K562 (cell line): ENCODE measurements around the gene CABP5. TPM values are rescaled to one million over a fixed set of nuclear protein-coding genes. Genes with fewer than 3 reads are reported as not detected.

Experiments
- ATAC-seq: fragments of 200-7000 bp; cut with Tn5 transposase; 3 replicates; pipeline ENCODE4 v1.9.1; 2020; ENCODE audit warnings: moderate library complexity
- BruUV-seq: library from RNA; stranded (reverse); fragments of 400-500 nt; replicated peaks from 2 replicates; lab custom pipeline; 2021; lab: Mats Ljungman, UMichigan
- CTCF ChIA-PET: fragments of 300-600 bp; formaldehyde crosslinking; extraction: SDS; loops from one replicate; lab custom pipeline; 2021; ENCODE audit warnings: low intra/inter-chr PET ratio; lab: Yijun Ruan, JAX
- POLR2A ChIA-PET: fragments of 300-600, 350-650 bp; sonication (Branson Sonifier 250); formaldehyde crosslinking; extraction: SDS; loops from one replicate; lab custom pipeline; 2021; ENCODE audit warnings: antibody characterized with exemption, inconsistent platforms; lab: Yijun Ruan, JAX
- DNase-seq, 4 experiments: peaks; one replicate each; pipeline versions ENCODE4 v3.0.0 to v3.0.0-alpha.2; 2011 to 2018; ENCODE audit warnings: low spot score in 3 of 4, mixed read lengths in 3 of 4; ENCODE audit errors: extremely low read depth in 1 of 4
- FAIRE-seq: peaks from 2 replicates; lab custom pipeline; 2011; peaks lifted over from hg19 to GRCh38; lab: Jason Lieb, UNC
- H2AFZ ChIP-seq: 2 replicates; pipeline ENCODE4 v1.6.0; 2011; ENCODE audit warnings: low read depth, low read length, control low read depth, inconsistent platforms
- H3K27ac ChIP-seq: fragments of 200-600 bp; 3 replicates; pipeline ENCODE4 v1.8.0; 2011; ENCODE audit warnings: low read depth, mild to moderate bottlenecking, control low read depth, inconsistent platforms, low read length, moderate library complexity, mixed read lengths; ENCODE audit errors: extremely low read depth
- H3K27me3 ChIP-seq, 2 experiments: fragments of 300-600 bp in 1 of 2; 2 replicates in 1 of 2; 3 replicates in 1 of 2; pipeline versions ENCODE4 v1.6.0 to v1.8.0; 2011; ENCODE audit warnings: inconsistent platforms in 2 of 2, low read length in 2 of 2, mild to moderate bottlenecking in 1 of 2, mixed read lengths in 1 of 2, moderate library complexity in 1 of 2; ENCODE audit not compliant: control insufficient read depth in 2 of 2, insufficient read depth in 2 of 2
- H3K36me3 ChIP-seq: fragments of 300-600 bp; 3 replicates; pipeline ENCODE4 v1.8.0; 2011; ENCODE audit warnings: mild to moderate bottlenecking, low read length, inconsistent platforms; ENCODE audit not compliant: control insufficient read depth, insufficient read depth
- H3K4me1 ChIP-seq, 2 experiments: fragments of 200-600 bp in 1 of 2; replicated peaks in 1 of 2; 2 replicates in 1 of 2; 3 replicates in 1 of 2; pipeline versions ENCODE4 v1.5.1 to v1.8.0; 2011; ENCODE audit warnings: inconsistent platforms in 2 of 2, low read length in 2 of 2, mild to moderate bottlenecking in 1 of 2, mixed read lengths in 1 of 2, moderate library complexity in 1 of 2; ENCODE audit not compliant: control insufficient read depth in 2 of 2, insufficient read depth in 2 of 2
- H3K4me2 ChIP-seq: 2 replicates; pipeline ENCODE4 v1.6.1; 2011; ENCODE audit warnings: low read length, control low read depth, inconsistent platforms, mixed read lengths; ENCODE audit not compliant: insufficient read depth
- H3K4me3 ChIP-seq: fragments of 200-600 bp; sonication (generic), shearing (Covaris generic); 2 replicates; pipeline ENCODE4 v1.5.1; 2016; ENCODE audit warnings: control low read depth, inconsistent platforms
- H3K79me2 ChIP-seq: fragments of 200-600 bp; 3 replicates; pipeline ENCODE4 v1.8.0; 2011; ENCODE audit warnings: low read length, inconsistent platforms; ENCODE audit not compliant: control insufficient read depth, insufficient read depth
- H3K9ac ChIP-seq, 2 experiments: 2 replicates each; pipeline versions ENCODE4 v1.6.0 to v1.6.1; 2011; ENCODE audit warnings: low read depth in 2 of 2, low read length in 2 of 2, control low read depth in 1 of 2, inconsistent platforms in 1 of 2, mild to moderate bottlenecking in 1 of 2, mixed read lengths in 1 of 2; ENCODE audit not compliant: insufficient read depth in 1 of 2
- H3K9me1 ChIP-seq: one replicate; pipeline ENCODE4 v1.6.0; 2011; ENCODE audit warnings: inconsistent platforms, mild to moderate bottlenecking, low read length, moderate library complexity; ENCODE audit not compliant: control insufficient read depth, insufficient read depth
- H3K9me3 ChIP-seq: replicated peaks from 2 replicates; pipeline ENCODE4 v1.5.1; 2011; ENCODE audit warnings: low read depth, low read length, inconsistent platforms; ENCODE audit not compliant: control insufficient read depth, insufficient read depth
- H4K20me1 ChIP-seq: replicated peaks from 2 replicates; pipeline ENCODE4 v1.6.1; 2011; ENCODE audit warnings: low read length, inconsistent platforms, mixed read lengths; ENCODE audit not compliant: control insufficient read depth, insufficient read depth
- C11orf30 ChIP-seq: fragments of 450-650 bp; IDR thresholded peaks from 2 replicates; pipeline ENCODE4 v1.6.1; 2016; ENCODE audit warnings: low read depth, mild to moderate bottlenecking
- CGGBP1 ChIP-seq: fragments of 250-450 bp; sonication (Bioruptor Pico); IDR thresholded peaks from 2 replicates; pipeline ENCODE4 v1.9.0; 2021; ENCODE audit warnings: mild to moderate bottlenecking
- ESRRA ChIP-seq: fragments of 450-650 bp; IDR thresholded peaks from 2 replicates; pipeline ENCODE4 v1.6.1; 2014; ENCODE audit warnings: low read depth, mild to moderate bottlenecking, moderate library complexity, borderline replicate concordance
- GTF2E2 ChIP-seq: fragments of 200-800 bp; sonication (Bioruptor generic); IDR thresholded peaks from 2 replicates; pipeline ENCODE4 v1.6.1; 2016; ENCODE audit warnings: missing genetic modification characterization, missing compliant biosample characterization
- NR2C1 ChIP-seq, 2 experiments: fragments of 450-650 bp; IDR thresholded peaks; 2 replicates each; pipeline ENCODE4 v1.6.1; 2017; ENCODE audit warnings: mild to moderate bottlenecking in 2 of 2, antibody characterized with exemption in 1 of 2, inconsistent platforms in 1 of 2, missing compliant biosample characterization in 1 of 2, missing genetic modification characterization in 1 of 2
- RBM34 ChIP-seq: fragments of 200-400 bp; formaldehyde crosslinking; IDR thresholded peaks from 2 replicates; pipeline ENCODE4 v1.6.1; 2018; ENCODE audit warnings: low read length, borderline replicate concordance; ENCODE audit not compliant: insufficient read depth
- ZBTB1 ChIP-seq: sonication (generic); formaldehyde crosslinking; IDR thresholded peaks from 2 replicates; pipeline ENCODE4 v1.8.1; 2023; ENCODE audit warnings: missing genetic modification reagents, low read depth, mild to moderate bottlenecking, borderline replicate concordance
- ZBTB40 ChIP-seq, 2 experiments: fragments of 450-650 bp in 1 of 2; sonication (generic) in 1 of 2; formaldehyde crosslinking in 1 of 2; IDR thresholded peaks; 2 replicates each; pipeline versions ENCODE4 v1.7.1 to v1.9.0; 2016 to 2022; ENCODE audit warnings: inconsistent platforms in 1 of 2, mild to moderate bottlenecking in 1 of 2, missing genetic modification reagents in 1 of 2
- ZNF699 ChIP-seq: fragments of 250-450 bp; sonication (Bioruptor Pico); IDR thresholded peaks from 2 replicates; pipeline ENCODE4 v1.8.0; 2021; ENCODE audit warnings: mild to moderate bottlenecking, moderate library complexity; ENCODE audit not compliant: insufficient replicate concordance
- WGBS: fragments of 100-300 bp; shearing (Covaris generic); methylation state at CpG from one replicate; pipeline ENCODE4 v1.1.6; 2016; ENCODE audit warnings: low coverage, mixed read lengths; ENCODE audit not compliant: insufficient coverage; ENCODE audit errors: missing lambda C conversion rate; 5-methylcytosine and 5-hydroxymethylcytosine counted together
- in situ Hi-C: fragments of 300-500 bp; cut with MboI; formaldehyde crosslinking; loops from 4 replicates; pipeline ENCODE4 v1.15.0; 2018; ENCODE audit warnings: inconsistent platforms, mixed read lengths
- intact Hi-C: fragments of 100-400 bp; cut with micrococcal nuclease; formaldehyde crosslinking; loops from 2 replicates; pipeline ENCODE4 v1.14.2; 2022
- polyA plus RNA-seq, 8 experiments: library from polyadenylated mRNA; depleted of rRNA in 4 of 8; stranded (reverse) in 5 of 8; unstranded in 3 of 8; fragments of >200 nt; fragmentation: Nextera tagmentation in 2 of 8; fragmentation: Illumina TruSeq in 1 of 8; extraction: Ambion mirVana in 2 of 8; extraction: Trizol in 1 of 8; gene quantifications; 2 replicates each; pipeline versions ENCODE4 v1.2.1 to v1.2.3, GENCODE V29; 2011 to 2014; ENCODE audit warnings: inconsistent platforms in 1 of 8, missing spikeins in 1 of 8
- total RNA-seq, 7 experiments: library from RNA; depleted of rRNA in 6 of 7; stranded (reverse); fragments of >200 nt in 6 of 7; fragmentation: Illumina TruSeq in 2 of 7; extraction: Trizol in 2 of 7; gene quantifications; 2 replicates each; pipeline versions ENCODE4 v1.2.1 to v1.2.3, GENCODE V29; 2011 to 2021; ENCODE audit warnings: low replicate concordance in 1 of 7
- TF ChIP-seq, protein P1 (sequence below): fragments of 150-350 bp; conservative IDR thresholded peaks from 2 replicates; pipeline ENCODE4 v1.6.1; 2014; ENCODE audit warnings: low read length

Gene CABP5
- total and polyA plus RNA-seq, 9 of the 15 experiments (the other 6 are each of a cell fraction or from before 2014, with no cell fraction given) = not detected

GRCh38 chr19:48023518-48023917 is 20.4 kb downstream of the CABP5 start:
- intact Hi-C loops = no loop called here
- Histone ChIP-seq H3K9me1 (no peaks in the 10 kb centered on the region), H4K20me1 (no peaks in the 10 kb centered on the region; the same call in 1 of the 2 replicates), H3K4me2 (no peak overlapping the region), H3K79me2 (no peaks in the 10 kb centered on the region), H3K4me1 (no peaks in the 10 kb centered on the region), H3K27ac (no peak overlapping the region), H3K9me3 (no peaks in the 10 kb centered on the region), H3K9ac (no peak overlapping the region), H3K27me3 (peaks cover 13 to 35% of the 10 kb centered on the region in 2 experiments), H3K36me3 (no peaks in the 10 kb centered on the region), H3K4me3 (no peak overlapping the region), H2AFZ (no peak overlapping the region)
- no TSS peak for BruUV-seq
- POLR2A ChIA-PET = no interaction called here
- FAIRE-seq (no peak), ATAC-seq (no peak), DNase-seq (no peak)
- CTCF ChIA-PET = no interaction called here
- in situ Hi-C loops = no loop called here
- WGBS = 9% methylated on average over 3 of the region's 3 CpGs
- no peak for TF ChIP-seq ZBTB40 (IDR thresholded peaks at IDR 0.05)
- no peak for TF ChIP-seq ZBTB40 (CRISPR knock-in tag; IDR thresholded peaks at IDR 0.05)
- no peak for TF ChIP-seq CGGBP1 (CRISPR knock-in tag)
- no peak for TF ChIP-seq ESRRA
- TF ChIP-seq, protein P1, sequence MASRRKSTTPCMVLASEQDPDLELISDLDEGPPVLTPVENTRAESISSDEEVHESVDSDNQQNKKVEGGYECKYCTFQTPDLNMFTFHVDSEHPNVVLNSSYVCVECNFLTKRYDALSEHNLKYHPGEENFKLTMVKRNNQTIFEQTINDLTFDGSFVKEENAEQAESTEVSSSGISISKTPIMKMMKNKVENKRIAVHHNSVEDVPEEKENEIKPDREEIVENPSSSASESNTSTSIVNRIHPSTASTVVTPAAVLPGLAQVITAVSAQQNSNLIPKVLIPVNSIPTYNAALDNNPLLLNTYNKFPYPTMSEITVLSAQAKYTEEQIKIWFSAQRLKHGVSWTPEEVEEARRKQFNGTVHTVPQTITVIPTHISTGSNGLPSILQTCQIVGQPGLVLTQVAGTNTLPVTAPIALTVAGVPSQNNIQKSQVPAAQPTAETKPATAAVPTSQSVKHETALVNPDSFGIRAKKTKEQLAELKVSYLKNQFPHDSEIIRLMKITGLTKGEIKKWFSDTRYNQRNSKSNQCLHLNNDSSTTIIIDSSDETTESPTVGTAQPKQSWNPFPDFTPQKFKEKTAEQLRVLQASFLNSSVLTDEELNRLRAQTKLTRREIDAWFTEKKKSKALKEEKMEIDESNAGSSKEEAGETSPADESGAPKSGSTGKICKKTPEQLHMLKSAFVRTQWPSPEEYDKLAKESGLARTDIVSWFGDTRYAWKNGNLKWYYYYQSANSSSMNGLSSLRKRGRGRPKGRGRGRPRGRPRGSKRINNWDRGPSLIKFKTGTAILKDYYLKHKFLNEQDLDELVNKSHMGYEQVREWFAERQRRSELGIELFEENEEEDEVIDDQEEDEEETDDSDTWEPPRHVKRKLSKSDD = no peak
- TF ChIP-seq ZBTB1 (CRISPR knock-in tag) = no peak
- TF ChIP-seq ZNF699 = no peak
- TF ChIP-seq NR2C1 (IDR thresholded peaks at IDR 0.05) = no peak
- no peak for TF ChIP-seq NR2C1 (tag; IDR thresholded peaks at IDR 0.05)
- no peak for TF ChIP-seq RBM34
- no peak for TF ChIP-seq C11orf30
- no peak for TF ChIP-seq GTF2E2 (tag)
